Glutamatergic neuron (in vitro differentiated cells): ENCODE results near the gene TMC6. TPM values are rescaled to one million over a fixed set of nuclear protein-coding genes. Genes with fewer than 3 reads are reported as not detected.

Experiments
- DNase-seq: peaks from one replicate; pipeline ENCODE4 v3.0.0; 2022
- H3K27ac Mint-ChIP-seq: one replicate; pipeline ENCODE4 v1.8.0; 2020; ENCODE audit warnings: mild to moderate bottlenecking, mixed read lengths, inconsistent platforms; ENCODE audit not compliant: unreplicated experiment
- H3K27me3 Mint-ChIP-seq: one replicate; pipeline ENCODE4 v1.8.0; 2020; ENCODE audit warnings: mild to moderate bottlenecking, moderate library complexity, mixed read lengths, inconsistent platforms; ENCODE audit not compliant: unreplicated experiment
- H3K36me3 Mint-ChIP-seq: one replicate; pipeline ENCODE4 v1.8.0; 2020; ENCODE audit warnings: mild to moderate bottlenecking, mixed read lengths, inconsistent platforms; ENCODE audit not compliant: unreplicated experiment
- H3K4me1 Mint-ChIP-seq: one replicate; pipeline ENCODE4 v1.8.0; 2020; ENCODE audit warnings: mild to moderate bottlenecking, low read depth, mixed read lengths, inconsistent platforms; ENCODE audit not compliant: unreplicated experiment
- H3K4me3 Mint-ChIP-seq: one replicate; pipeline ENCODE4 v1.8.0; 2020; ENCODE audit warnings: mild to moderate bottlenecking, mixed read lengths, inconsistent platforms; ENCODE audit not compliant: unreplicated experiment
- H3K9me3 Mint-ChIP-seq: one replicate; pipeline ENCODE4 v1.8.0; 2020; ENCODE audit warnings: mild to moderate bottlenecking, moderate library complexity, mixed read lengths, inconsistent platforms; ENCODE audit not compliant: unreplicated experiment
- CTCF ChIP-seq: fragments of 200-600 bp; sonication (generic); IDR thresholded peaks from one replicate; pipeline ENCODE4 v1.5.0; 2021; ENCODE audit not compliant: partially characterized antibody, unreplicated experiment
- long read RNA-seq: library from polyadenylated mRNA; unstranded; transcript quantifications from one replicate; pipeline ENCODE4 v2.0.0, GENCODE V29; 2020; ENCODE audit not compliant: unreplicated experiment
- total RNA-seq: library from RNA; stranded (reverse); fragmentation: NEBNext Ultra II Directional; extraction: Animal tissue kit (Norgen Biotek cat#: 25700); gene quantifications from one replicate; pipeline ENCODE4 v1.2.1, GENCODE V29; 2021; ENCODE audit not compliant: unreplicated experiment

TMC6 gene, protein sequence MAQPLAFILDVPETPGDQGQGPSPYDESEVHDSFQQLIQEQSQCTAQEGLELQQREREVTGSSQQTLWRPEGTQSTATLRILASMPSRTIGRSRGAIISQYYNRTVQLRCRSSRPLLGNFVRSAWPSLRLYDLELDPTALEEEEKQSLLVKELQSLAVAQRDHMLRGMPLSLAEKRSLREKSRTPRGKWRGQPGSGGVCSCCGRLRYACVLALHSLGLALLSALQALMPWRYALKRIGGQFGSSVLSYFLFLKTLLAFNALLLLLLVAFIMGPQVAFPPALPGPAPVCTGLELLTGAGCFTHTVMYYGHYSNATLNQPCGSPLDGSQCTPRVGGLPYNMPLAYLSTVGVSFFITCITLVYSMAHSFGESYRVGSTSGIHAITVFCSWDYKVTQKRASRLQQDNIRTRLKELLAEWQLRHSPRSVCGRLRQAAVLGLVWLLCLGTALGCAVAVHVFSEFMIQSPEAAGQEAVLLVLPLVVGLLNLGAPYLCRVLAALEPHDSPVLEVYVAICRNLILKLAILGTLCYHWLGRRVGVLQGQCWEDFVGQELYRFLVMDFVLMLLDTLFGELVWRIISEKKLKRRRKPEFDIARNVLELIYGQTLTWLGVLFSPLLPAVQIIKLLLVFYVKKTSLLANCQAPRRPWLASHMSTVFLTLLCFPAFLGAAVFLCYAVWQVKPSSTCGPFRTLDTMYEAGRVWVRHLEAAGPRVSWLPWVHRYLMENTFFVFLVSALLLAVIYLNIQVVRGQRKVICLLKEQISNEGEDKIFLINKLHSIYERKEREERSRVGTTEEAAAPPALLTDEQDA
- total RNA-seq = 1.1 TPM
- long read RNA-seq, full-length matches to known transcripts = 1 of 1 reads
- long read RNA-seq, partial matches to known transcripts = 0 of 1 reads
- long read RNA-seq, other reads (novel, unspliced or antisense) = 0 of 1 reads

DNA sequence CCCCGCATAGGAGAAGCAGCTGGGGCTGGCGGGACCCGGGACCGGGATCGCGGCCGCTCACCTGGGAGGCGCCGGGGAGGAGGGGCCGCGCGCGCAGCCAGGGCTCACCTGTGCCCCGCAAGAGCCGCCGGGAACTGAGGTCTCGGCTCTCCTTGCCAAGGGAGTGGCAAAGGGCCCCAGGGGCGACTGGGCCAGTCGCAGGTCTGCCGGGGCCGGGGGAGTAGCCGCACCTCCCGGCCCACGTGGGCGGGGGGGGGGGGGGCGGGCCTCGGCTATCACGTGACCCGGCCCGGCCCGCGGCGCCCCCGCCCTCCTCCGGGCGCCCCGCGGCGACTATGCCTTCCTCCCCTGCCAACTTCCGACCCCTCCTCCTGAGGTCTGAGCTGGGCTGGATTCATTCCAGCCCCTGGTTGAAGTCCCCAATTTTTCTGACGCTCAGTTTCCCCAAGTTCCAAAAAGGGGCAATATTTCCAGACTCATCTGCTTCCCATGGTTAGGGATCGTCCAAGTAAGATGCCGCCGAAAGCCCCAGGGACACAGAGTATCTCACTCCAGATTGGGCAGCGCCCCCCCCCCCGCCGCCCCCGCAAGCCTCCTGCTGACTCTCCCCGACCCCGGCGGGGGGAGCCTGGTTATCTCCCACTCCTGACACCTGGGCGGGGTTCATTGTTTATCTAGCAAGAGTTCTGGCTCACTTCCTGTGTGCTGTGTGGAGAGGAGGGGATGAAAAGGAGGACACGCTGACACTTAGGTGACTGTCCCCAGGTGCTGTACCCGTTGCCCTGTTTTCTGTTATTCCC, at the start of gene TMC6:
TSS of gene TMC6 (minus strand) at position 205 of the 800 bp plus-strand sequence. CDS start 1,923 bp downstream, outside the sequence.
- Mint-ChIP-seq H3K4me3 (peak within 1 kb of the TSS; percentile 89), H3K9me3 (peaks cover 2% of the 10 kb centered on the region), H3K4me1 (no peaks in the 10 kb centered on the region), H3K27me3 (peaks cover 14% of the 10 kb centered on the region), H3K27ac (no peak within 1 kb of the TSS), H3K36me3 (peaks cover under 1% of the 10 kb centered on the region)
- DNase-seq = no peak
- TF ChIP-seq CTCF = no peak

GRCh38 chr17:78176548-78177025, 48.0 kb upstream of the TMC6 start:
- Mint-ChIP-seq H3K27me3 (no peaks in the 10 kb centered on the region), H3K9me3 (peaks cover 3% of the 10 kb centered on the region), H3K36me3 (no peaks in the 10 kb centered on the region), H3K4me1 (peaks cover 14% of the 10 kb centered on the region), H3K27ac (no peak overlapping the region), H3K4me3 (no peak overlapping the region)
- TF ChIP-seq CTCF = peak; percentile 94
- peak; percentile 82 for DNase-seq

DNA sequence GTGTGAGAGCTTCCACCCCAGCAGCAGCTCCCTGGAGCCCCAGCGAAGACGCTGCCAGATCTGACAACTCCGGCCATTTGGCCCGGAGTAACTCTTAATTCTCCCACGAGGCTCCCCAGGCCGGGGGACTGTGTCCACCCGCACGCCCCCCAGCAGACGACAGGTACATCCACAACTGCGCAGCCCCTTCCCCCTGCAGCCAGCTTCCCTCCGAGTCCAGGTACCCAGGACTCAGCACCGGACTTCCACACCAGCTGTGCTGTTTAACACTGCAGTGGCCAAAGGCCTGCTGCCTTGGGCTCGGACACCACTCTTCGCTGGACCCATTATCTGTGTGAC, 47.1 kb upstream of the TMC6 start:
- no peak for TF ChIP-seq CTCF
- H3K36me3 Mint-ChIP-seq = no peaks in the 10 kb centered on the region
- no peak for DNase-seq
- peaks cover 5% of the 10 kb centered on the region for H3K9me3 Mint-ChIP-seq
- no peaks in the 10 kb centered on the region for H3K27me3 Mint-ChIP-seq
- peak overlapping the region; percentile 30 for H3K4me3 Mint-ChIP-seq
- H3K27ac Mint-ChIP-seq = peak overlapping the region; percentile 66
- peaks cover 14% of the 10 kb centered on the region for H3K4me1 Mint-ChIP-seq

DNA sequence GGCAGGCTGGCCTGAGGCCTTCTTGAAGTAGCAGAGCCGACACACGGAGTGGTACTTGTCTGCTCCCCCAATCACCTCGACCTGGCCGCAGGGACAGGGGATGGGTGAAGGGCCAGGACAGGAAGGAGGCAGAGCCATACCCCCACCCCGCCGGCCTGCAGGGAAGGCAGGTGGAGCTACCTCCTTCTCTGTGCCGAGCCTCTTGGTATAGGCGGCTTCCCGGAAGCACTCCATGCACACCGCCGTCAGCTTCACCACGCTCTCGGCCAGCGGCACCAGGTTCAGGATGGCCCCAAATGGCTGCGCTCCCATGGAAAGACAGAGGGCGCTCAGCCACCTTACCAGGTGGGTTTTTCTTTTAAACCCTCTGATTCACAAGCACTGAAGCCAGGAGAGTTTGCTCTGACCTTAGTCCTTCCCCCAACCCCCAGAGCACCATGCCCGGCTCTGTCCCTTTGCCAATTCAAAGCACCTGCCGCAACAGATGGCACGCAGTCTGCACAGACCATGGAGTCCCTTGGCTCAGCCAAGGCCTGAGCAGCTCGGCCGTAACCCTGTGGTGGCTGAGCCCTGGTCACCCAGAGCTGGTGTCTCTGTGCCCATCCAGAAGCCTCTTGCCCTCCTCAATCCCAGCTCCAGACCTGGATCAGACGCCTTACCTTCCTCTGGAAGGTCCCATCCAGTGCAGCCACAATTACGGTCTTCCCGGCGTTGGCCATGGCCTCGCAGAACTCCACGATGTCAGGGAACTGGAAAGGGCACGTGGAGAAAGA, 46.5 kb upstream of the TMC6 start:
- no peak for DNase-seq
- Mint-ChIP-seq H3K36me3 (no peaks in the 10 kb centered on the region), H3K27me3 (no peaks in the 10 kb centered on the region), H3K9me3 (peaks cover 5% of the 10 kb centered on the region), H3K4me1 (peaks cover 14% of the 10 kb centered on the region), H3K4me3 (no peak overlapping the region), H3K27ac (peak overlapping the region; percentile 66)
- no peak for TF ChIP-seq CTCF
